Fibroblast of lung (primary cell): ENCODE data around the gene DNAJB6.

ENCODE experiments used
- EZH2 ChIP-seq: IDR thresholded peaks from 2 replicates; pipeline ENCODE4 v1.5.1; 2012; ENCODE audit warnings: low read length, control low read depth, mild to moderate bottlenecking; ENCODE audit errors: missing control alignments
- TF ChIP-seq, protein P1 (sequence below), 2 donors: IDR thresholded peaks in 1 of 2; conservative IDR thresholded peaks in 1 of 2; 1 replicate in 1 of 2; 2 replicates in 1 of 2; pipeline ENCODE4 v1.5.1; 2011 to 2012; ENCODE audit warnings: low read length in 2 of 2, control low read depth in 1 of 2, inconsistent platforms in 1 of 2, low read depth in 1 of 2, mild to moderate bottlenecking in 1 of 2

DNA sequence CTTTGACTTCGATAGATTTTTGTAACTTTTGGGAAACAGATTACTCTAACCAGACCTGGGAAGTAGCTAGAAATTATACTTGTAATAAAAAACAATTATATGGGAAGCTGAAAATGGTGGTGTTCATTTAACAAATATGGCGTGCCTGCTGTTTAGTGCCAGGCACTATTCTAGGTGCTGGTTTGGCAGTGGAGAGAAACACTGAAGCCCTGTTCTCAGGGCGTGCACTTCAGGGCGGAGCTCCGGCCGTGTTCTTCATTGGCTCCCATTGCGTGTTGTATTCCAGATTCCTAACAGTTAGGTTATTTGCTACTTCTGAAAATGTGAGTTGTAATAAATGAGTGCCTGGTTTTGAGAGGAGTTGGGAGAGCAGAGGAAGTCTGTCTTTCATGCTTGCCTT is 38.6 kb downstream of the DNAJB6 start:
- TF ChIP-seq, protein P1, sequence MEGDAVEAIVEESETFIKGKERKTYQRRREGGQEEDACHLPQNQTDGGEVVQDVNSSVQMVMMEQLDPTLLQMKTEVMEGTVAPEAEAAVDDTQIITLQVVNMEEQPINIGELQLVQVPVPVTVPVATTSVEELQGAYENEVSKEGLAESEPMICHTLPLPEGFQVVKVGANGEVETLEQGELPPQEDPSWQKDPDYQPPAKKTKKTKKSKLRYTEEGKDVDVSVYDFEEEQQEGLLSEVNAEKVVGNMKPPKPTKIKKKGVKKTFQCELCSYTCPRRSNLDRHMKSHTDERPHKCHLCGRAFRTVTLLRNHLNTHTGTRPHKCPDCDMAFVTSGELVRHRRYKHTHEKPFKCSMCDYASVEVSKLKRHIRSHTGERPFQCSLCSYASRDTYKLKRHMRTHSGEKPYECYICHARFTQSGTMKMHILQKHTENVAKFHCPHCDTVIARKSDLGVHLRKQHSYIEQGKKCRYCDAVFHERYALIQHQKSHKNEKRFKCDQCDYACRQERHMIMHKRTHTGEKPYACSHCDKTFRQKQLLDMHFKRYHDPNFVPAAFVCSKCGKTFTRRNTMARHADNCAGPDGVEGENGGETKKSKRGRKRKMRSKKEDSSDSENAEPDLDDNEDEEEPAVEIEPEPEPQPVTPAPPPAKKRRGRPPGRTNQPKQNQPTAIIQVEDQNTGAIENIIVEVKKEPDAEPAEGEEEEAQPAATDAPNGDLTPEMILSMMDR (conservative IDR thresholded peaks at IDR 0.05 in 1 of 2, IDR thresholded peaks at IDR 0.05 in 1 of 2; ENCODE audit: low read depth in 1 of 2, low read length in 2 of 2): no peak
- no peak for TF ChIP-seq EZH2
